Hematopoietic multipotent progenitor cell (in vitro differentiated cells): ENCODE measurements around the gene KRT6B. TPM values are rescaled to one million over a fixed set of nuclear protein-coding genes. Genes with fewer than 3 reads are reported as not detected.
"Not testable (repeated sequence)": the region's sequence is repeated elsewhere in the genome, so short reads cannot be mapped to it uniquely, and the experiment has no call there.

Source experiments
- DNase-seq, 3 donors: peaks; one replicate each; pipeline ENCODE4 v3.0.0-alpha.2; 2011 to 2015; ENCODE audit warnings: low read depth in 2 of 3, low spot score in 2 of 3
- total RNA-seq: library from RNA; depleted of rRNA; stranded (reverse); fragments of >200 nt; gene quantifications from one replicate; pipeline ENCODE4 v1.2.3, GENCODE V29; 2012

Gene KRT6B
- total RNA-seq = not detected

DNA sequence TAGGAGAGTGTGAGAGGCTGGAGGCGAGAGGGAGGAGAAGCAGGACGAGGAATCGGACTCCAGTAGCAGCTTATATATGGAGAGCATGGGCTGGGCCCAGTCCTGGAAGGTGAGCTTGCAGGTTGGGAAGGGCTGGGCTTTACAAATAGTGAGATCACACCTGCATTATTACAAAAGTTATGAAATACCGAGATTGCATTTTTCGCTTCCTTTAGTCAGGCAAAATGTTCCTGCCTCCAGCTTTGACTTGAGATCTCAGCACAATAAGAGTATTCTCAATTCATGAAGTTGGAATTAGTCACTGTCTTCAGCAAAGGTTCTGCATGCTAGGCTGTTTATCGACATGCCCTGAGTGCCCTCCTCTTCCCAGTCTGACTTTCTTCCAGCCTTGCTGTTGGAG is at the start of gene KRT6B:
TSS of gene KRT6B (minus strand) at position 46 of the 400 bp plus-strand sequence. CDS start 68 bp downstream, outside the sequence.
- DNase-seq = no peak

GRCh38 chr12:52501490-52501889 is 49.5 kb upstream of the KRT6B start:
- DNase-seq = no peak

DNA sequence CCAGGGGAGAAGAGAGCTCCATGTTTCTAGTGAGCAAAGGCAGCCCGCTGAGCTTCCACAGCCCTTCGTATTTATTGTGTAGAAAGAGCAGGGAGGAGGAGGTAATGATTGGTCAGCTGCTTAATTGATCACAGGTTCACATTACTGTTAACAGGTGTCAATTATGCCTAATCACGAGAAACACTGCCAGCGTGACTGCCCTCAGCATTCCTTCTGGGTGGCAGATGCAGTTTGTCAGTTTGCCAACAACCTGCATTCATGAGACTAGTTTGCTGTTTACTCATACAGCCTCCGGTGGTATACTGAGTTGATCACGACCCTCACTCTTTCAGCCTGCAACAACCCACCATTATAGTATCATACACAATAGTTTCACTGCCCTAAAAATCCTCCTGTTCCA is 48.6 kb upstream of the KRT6B start:
- DNase-seq = not testable (repeated sequence)

GRCh38 chr12:52499806-52500560 is 48.0 kb upstream of the KRT6B start:
- DNase-seq = no peak

DNA sequence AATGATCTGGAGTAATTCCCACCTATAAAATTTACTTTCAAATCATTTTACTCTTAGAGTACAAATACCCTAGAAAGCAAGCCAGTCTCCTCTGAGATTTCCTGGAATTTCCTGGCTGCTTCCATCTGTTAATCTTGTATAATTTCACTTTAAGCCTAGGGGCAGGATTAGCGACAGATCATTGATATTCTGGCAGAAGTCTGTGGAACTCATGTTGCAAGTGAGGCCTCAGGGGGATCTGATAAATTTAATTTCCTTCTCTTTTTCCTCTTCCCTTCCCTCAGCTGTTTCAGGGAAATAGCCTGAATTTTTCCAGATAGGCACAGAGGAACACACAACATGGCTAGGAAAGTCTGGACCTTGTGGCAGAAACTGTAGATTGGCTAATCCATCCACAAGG is 47.0 kb upstream of the KRT6B start:
- DNase-seq = no peak

GRCh38 chr12:52497975-52498374 is 46.0 kb upstream of the KRT6B start:
- DNase-seq = no peak

DNA sequence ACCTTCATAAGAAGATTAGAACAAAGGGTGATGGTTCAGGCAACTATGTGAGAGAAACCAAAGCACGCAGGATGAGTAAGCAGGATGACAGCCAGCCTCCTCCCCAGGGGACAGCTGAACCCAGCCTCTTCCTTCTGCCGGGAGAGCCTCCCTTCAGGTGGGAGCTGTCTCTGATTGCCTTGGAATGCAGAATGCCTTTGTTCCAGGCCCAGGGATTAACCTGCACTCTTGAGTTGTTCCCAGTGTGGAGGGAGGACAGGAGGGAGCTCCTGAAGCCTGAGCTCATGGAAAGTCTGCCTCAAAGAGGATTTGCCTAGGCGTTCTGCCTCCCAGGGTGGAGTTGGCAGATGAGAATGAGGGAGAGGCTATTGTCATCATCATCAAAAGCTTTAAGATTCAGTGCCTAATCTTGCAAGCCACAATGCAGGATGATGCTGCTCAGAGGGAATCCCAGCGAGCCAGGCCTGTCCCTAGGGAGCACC is 44.7 kb upstream of the KRT6B start:
- DNase-seq = no peak

GRCh38 chr12:52496054-52496453 is 44.1 kb upstream of the KRT6B start:
- DNase-seq = no peak

DNA sequence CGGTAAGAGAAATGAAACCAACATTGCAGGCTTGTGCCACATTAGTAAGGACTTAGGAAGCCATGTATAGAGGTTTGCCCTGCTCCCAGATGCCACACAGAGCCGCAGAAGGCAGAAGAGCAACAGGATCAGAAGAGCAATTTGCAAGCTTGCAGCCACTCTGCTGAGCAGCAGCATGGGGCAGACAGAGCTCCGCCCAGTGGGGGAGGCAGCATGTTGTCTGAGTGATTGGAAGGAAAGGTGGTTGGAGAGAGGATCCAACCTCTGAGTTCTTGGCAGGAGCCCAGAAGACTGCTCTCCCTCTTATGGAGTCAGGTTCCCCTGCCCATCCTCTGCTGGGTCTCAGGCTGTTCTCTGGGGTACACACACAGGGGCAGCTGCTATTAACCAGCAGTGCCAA is 43.4 kb upstream of the KRT6B start:
- peak in 1 of 3 donors; percentile 9 for DNase-seq

GRCh38 chr12:52494518-52494917 is 42.6 kb upstream of the KRT6B start:
- DNase-seq = no peak

GRCh38 chr12:52494100-52494499 is 42.2 kb upstream of the KRT6B start:
- DNase-seq = no peak

DNA sequence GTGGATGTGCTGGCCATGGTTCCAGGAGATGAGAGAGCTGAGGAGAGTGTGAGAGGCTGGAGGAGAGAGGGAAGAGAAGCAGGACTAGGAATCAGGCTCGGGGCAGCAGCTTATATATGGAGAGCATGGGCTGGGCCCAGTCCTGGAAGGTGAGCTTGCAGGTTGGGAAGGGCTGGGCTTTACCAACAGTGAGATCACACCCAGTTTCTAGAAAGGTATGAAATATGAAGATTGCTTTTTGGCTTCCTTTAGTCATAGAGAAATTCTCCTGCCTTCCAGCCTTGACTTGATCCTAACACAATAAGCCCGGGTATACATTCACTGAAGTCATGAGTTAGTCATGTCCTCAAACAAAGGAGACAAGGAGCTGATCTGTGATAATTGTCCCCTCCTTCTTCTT is 41.2 kb upstream of the KRT6B start, which contains the start of gene KRT6A:
TSS of gene KRT6A (minus strand) at position 86 of the 400 bp plus-strand sequence. CDS start at position 17, 69 bp downstream.
- no peak for DNase-seq

DNA sequence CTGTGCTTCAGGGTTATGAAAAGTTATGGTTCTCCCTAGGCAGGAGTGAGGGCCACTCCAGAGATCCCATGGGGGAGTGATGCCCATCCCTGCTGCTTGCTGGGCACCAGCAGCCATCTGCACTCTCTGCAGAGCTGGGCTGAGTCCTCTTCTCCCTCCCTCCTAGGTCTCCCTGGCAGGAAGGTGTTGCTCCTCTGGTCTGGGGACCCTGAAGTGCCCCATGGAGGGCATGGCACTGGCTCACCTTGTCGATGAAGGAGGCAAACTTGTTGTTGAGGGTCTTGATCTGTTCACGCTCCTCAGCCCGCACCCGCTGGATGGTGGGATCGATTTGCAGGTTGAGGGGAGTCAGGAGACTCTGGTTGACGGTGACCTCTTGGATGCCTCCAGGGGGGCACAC is 40.5 kb upstream of the KRT6B start:
- not testable (repeated sequence) for DNase-seq

GRCh38 chr12:52491495-52491894 is 39.5 kb upstream of the KRT6B start:
- not testable (repeated sequence) for DNase-seq

DNA sequence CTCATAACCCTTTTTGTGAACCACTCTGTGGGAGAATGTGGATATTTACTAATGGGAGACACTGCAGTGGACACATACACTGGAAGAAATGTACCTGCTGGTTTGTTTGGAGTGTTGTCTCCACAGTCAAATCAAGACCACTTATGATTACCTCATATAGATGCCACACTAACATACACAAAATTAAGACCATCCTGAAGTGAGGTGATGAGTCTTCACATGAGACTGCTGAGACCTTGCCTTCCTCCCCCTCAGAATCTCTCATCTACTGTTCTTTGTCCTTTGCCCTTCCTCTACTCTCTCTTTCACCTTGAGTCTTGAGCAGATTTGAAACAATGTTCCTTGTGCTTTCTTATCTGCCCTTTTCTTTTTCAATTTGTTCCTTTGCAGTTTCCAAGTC is 36.8 kb upstream of the KRT6B start:
- DNase-seq = no peak

- not testable (repeated sequence) for DNase-seq
Measured at GRCh38 chr12:52487744-52488443, 35.9 kb upstream of the KRT6B start.

- no peak for DNase-seq
Measured at GRCh38 chr12:52487211-52487610, 35.3 kb upstream of the KRT6B start.

DNA sequence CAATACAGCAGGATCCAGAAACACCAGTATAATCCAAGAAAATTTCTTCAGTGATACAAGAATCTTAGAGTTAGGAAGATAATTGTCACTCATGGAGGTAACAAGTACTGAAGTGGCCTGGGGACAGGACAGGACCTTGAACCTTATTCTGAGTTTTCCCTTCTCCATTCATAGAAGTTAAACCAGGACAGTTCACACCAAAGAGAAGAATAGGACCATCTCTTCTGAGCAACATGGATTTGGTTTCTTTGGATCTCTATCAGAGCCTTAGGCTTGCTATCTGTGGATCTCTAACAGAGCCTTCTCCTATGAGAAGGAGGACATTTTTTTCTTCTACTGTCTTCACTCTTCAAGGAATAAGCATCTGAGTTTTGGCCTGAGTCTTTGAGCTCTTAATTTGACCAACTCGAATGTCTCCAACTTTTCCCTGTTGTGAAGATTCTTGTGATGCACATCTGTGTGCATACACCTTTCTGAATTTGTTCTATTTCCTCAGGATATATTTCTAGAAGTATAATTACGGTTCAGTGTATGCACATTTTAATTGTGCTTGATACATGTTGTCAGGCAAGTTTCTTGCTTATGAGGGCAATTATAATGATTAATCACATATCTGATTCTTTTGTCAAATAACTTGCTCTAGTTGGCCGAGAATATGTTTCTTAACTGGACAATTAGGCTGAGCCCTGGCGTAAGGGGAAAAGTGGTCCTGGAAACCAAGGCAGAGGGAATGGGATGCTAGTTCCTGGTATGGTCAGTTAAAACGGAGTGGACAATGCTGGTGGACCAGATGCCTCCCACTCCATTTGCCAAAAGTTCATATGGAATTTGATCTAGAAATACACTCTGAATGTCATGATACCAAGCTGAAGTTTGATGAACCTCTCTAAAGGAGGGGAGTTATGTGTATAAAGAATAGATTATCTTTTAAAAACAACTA is 34.5 kb upstream of the KRT6B start:
- DNase-seq = no peak

- DNase-seq = no peak
Measured at GRCh38 chr12:52480073-52480472, 28.1 kb upstream of the KRT6B start.

DNA sequence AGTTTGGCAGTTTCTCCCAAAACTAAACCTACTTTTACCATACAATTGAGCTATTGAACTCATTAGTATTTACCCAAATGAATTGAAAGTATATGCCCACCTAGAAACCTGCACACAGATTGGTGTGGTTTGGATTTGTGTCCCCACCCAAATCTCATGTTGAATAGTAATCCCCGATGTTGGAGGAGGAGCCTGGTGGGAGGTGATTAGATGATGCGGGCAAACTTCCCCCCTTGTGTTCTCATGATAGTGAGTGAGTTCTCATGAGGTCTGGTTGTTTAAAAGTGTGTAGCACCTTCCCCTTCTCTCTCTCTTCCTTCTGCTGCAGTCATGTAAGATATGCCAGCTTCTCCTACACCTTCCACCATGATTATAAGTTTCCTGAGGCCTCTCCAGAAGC is 25.7 kb upstream of the KRT6B start:
- DNase-seq = no peak

- no peak for DNase-seq
Measured at GRCh38 chr12:52474212-52474611, 22.3 kb upstream of the KRT6B start.
